Fibroblast of skin of right quadriceps (primary cell): Measurements from ENCODE around the gene STMP1.
"Not testable (repeated sequence)": the region's sequence is repeated elsewhere in the genome, so short reads cannot be mapped to it uniquely, and the experiment has no call there.

Experiments
- DNase-seq: peaks from one replicate; pipeline ENCODE4 v3.0.0-alpha.2; 2013

Gene STMP1

DNA sequence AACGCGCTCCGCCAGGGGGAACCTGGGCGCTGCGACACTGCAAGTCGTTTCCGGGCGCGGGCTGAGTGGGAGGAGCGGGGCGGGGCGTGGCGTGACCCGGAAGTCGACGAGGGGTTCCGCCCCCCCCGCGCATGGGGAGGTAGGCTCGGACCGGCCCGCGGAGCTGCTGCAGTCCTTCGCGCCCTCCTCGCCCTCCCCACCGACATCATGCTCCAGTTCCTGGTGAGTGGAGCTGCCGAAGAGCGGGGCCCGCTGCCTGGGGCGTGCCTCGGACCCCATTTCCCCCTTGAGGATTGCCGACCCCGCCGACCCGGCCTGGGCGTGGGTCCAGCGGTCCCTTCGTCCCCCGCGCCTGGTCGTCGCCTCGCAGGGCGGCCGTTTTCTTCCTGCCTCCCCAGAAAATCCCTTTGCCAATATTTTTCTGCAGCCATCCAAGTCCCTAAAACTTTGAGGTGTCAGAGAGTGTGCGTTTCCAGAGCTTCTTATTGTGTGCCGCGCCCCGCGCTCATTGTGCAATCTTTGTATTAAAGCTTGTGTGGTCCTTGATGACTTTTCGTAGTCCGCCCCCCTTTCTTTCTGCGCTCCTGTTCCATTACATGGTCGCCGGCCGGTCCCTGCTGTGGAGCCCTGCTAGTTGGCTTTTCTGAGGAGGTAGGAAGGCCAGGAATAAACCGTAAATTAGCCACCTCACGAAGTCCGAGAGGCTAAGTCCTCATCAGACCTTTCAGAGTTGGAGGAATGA is at the start of gene STMP1:
TSS of gene STMP1 (plus strand) at position 142 of the 742 bp plus-strand sequence.
- DNase-seq, result peak; percentile 95

DNA sequence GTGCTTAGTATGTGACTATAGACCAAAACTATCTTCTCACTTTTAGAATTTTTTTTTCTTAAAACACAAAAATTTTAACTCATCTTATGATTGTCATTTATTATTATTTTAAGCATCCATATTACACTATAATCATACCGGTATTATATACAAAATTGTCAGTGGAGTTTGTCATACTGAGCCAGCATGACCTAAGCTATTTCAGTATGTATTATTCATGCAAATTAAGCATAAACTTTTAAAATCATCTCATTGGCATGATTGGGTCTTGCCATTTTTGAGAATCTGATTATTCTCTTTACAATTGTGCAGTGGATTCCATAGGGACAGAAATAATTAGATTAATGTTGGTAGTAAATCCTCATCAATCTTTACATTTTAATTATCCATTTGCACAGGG is 46.2 kb upstream of the STMP1 start:
- DNase-seq, result no peak

DNA sequence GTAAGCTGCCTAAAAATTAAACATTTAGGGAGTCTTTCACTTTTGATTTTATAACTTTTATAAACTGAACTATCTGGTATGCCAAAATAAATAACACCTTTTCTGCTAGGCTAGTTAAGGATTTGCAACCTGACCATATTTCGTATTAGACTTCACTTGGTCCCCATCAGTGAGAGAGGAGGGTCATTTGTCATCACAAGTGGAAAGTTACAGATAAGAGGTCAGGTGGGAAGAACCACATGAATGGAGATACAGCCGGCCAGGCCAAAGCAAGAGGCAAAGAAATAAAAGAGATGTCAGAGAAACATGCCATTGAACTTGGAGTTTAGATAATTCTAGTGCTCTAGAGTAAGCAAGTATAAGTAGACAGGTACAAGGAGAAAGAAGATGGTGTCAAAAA is 44.5 kb upstream of the STMP1 start:
- no peak for DNase-seq

DNA sequence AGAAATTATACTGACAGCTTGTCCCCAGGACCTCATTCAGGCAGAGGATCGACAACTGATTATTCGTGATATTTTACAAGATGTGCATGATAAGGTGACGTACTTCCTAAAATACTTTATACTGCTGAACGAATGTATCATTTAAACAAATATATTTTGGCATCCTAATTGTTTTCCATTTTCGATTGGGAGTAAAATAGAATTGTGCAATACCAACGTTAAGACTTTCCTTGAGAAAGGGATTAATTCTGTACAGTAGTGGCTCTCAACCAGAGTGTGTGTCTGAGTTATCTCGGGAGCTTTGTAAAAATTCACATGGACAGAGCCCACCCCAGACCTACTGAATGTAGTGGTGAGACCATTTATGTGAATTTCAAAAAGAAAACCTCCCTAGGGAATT is 43.8 kb upstream of the STMP1 start:
- no peak for DNase-seq

DNA sequence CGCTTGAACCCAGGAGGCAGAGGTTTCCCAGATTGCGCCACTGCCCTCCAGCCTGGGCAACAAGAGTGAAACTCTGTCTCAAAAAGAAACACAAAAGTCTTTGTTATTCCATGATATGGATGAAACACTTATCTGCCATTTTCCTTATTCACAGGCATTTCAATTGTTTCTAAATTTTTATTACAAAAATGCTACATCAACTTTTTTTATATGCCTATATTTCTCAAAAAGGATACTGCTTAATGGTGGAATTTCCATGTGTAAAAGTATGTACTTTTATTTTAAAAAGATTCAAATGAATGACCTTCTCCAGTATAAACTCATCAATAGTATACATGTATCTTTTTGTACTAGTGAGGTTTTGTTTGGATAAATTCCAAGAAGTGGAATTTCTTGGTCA is 41.9 kb upstream of the STMP1 start:
- no peak for DNase-seq

DNA sequence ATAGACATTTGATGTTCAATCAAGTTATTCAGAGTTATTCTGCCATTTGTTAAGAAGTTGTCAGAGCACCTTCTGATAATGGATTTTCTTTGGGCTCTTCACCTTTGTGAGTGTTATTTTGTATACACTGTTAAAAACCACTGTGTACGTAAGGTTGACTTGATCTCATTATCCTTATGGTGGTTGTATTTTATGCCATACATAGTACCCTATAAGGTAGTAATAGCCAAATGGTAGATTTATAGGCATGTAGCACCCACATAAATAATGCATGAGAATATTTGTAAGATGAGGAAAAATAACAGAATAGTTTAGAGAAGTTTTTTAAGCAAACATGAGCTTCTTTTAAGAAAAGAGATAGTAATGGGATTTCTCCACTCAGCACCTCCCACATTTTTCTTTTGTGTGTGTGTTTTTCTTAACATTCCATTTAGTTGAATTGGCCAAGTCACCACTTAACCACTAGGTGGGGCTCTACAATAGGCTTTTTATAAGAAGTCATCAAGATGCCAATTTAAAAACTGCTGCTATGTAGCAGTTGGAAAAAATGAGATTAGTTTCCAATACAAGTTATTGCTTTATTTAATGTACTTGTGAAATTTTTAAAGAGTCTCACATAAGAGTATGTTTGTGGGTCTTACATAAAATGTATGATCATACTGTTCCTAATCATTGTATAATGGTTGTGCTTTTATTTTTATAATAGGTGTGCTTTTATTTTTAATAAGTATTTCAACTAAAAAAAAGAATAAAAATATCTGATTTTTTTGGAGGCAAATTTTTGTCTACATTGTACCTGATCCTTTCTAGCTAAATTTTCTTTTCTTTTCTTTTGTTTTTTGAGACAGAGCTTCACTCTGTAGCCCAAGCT is 41.1 kb upstream of the STMP1 start:
- peak; percentile 85 for DNase-seq

DNA sequence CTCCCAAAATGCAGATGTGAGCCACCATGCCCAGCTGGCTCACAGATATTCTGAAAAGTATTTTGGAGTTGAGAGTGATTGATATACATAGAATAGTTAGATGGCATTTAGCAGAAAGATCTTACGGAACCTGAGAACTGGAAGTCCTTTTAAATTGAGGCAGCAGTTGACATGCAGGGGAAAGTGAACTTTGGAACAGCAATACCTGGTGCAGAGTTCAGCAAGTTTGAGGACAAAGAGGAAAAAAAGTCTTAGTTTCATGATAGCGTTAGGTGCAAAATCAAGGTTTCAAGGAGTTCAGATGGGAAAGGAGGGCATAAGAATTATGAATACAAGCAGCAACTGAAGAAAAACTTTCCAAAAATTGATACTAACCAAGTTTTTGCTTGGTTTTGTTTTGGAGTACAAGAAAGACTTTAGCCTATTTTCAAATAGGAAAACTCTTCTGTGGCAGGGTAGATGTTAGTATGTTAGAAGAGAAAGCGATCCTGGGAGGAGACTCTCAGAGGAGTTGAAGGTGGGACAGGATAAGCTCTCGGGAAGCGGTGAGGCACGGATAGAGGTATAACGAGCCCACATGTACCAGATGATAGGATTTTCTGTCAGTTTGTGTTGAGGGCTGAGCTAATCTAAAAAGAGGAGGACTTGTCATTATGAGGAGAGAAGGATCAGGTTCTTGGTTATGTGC is 28.0 kb upstream of the STMP1 start:
- no peak for DNase-seq

DNA sequence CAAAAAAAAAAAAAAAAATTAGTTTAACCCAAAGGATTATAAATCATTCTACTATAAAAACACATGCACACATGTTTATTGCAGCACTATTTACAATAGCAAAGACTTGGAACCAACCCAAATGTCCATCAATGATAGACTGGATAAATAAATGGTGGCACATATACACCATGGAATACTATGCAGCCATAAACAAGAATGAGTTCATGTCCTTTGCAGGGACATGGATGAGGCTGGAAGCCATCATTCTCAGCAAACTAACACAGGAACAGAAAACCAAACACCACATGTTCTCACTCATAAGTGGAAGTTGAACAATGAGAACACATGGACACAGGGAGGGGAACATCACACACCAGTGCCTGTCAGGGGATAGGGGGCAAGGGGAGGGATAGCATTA is 22.6 kb upstream of the STMP1 start:
- not testable (repeated sequence) for DNase-seq

DNA sequence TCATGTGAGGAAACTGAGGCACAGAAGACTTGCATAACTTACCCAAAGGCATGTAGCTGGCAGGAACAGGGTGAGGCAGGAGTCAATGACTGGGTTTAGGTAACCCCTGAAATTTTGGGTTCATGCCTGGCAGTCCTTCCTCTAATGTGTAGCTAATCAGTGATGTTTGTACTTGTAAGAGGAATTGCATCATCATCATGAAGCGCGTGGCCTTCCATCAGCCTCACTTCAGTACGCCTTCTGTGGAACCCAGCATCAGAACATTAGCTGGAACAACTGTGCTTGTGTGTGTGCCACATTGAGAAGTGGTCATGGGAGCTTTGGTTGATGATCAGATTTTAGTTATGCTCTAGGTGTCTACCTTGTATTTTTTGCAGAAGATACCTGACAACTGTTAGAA is 18.2 kb upstream of the STMP1 start:
- DNase-seq, result no peak

DNA sequence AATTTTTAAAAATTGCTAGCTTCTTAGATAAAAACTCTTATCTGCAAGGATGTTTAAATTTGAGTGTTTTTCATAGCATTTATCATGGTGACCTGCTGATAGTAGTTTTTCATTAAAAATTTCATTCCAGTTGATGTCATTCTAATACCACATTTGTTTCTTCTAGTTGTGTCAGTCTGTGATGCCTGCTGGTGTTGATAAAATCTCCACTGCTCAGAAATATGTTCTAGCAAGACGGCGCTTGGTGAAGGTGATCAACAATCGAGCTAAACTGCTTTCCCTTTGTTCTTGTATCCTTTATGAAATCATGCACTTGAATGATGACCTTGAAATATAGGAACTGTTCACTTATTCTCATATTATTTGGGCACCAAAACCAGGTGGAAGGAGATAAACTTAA is 17.6 kb upstream of the STMP1 start:
- DNase-seq, result no peak

DNA sequence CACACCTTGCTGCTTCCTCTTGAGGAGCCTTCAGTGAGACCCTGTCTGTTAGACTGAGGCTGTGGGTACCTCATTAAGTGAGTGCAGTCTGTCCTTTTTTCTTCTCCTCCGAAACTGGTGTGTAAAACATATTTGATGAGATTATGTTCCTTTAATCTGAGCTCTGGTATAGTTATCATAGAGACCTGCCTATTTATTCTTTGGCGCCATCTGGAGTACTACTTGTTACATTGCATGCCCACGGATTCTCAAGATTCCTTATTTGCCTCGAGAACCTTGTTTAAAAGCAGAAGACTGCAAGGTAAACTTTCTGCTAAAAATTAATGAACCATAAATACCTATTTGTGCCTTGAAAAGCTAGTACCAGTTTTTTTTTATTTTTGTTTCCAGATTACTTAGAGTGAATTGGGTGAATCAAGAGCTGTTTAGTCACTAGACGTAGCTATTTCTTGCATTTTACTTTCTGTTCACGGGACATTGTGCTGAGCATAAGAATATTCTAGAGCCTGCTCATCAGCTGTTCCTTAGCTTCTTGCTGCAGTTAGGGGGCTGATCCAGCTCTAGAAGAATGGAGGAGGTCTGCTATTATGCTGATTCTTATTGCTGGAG is 16.9 kb upstream of the STMP1 start:
- DNase-seq, result peak; percentile 38

DNA sequence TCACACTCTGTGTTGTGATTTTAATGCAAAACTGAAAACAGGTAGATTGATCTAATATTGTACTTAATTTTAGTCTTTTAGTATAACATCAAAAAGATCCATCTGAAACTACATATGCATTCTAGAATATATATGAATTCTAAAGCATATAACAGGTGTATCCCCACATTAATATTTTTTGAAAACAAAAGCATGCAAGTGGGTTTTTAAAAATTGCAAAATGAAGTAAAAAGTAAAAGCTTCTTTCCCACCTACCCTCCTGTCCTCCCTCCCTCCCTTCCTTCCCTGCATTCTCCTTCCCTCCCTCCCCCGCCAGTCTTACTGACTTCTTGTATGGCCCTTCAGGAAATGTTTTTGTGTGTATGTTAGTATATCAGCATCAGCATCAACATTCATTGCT is 14.6 kb upstream of the STMP1 start:
- no peak for DNase-seq

DNA sequence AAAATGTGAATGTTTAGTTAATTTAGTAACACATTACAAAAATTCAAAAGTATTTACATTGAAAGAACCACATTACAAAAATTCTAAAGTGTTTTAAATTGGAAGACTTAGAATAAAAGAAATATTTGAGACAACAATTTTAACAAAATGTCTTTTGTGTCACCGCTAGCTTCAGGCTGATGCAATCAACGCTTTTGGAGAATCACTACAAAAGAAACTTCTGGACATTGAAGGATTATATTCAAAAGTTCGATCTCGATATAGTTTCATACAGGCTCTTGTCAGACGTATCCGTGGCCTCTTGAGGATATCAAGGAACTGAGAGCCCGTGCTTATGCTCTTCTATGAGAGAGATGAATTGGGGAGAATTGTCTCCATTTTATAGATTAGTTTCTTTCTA is 14.1 kb upstream of the STMP1 start:
- DNase-seq, result no peak

DNA sequence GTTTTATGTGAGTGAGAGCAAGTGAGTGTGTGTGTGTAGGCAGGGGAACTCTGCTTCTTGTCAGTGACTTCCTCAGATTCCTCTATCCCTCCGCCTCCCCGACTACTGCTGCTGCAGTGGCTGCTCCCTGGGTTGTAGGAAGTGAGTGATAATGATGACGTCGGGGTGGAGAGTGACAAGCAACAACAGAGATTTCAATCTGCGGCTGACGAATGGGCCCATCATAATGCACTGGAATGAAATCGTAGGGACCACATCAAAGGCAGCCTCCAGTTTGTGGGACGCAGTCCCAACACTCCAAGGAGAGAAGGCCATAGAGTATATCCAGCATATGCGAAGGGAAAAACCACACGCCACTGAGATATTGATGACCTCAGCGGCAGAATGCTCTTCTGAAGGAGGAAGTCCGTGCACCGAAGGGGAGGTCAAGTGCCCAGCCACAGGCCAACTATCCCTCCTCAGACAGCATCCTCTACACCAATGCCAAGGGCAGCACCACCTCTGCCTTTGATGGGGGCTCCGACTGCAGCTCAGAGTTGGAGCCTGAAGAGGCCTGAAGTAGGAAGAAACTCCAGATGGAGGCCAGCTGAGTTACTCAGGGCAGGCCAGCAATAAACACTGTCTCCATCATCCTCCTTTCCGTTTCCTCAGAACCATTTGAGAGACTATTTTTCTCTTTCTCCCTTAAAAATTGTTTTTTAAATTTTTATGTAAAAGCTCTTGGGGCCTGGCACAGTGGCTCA is 11.3 kb upstream of the STMP1 start:
- peak; percentile 93 for DNase-seq

DNA sequence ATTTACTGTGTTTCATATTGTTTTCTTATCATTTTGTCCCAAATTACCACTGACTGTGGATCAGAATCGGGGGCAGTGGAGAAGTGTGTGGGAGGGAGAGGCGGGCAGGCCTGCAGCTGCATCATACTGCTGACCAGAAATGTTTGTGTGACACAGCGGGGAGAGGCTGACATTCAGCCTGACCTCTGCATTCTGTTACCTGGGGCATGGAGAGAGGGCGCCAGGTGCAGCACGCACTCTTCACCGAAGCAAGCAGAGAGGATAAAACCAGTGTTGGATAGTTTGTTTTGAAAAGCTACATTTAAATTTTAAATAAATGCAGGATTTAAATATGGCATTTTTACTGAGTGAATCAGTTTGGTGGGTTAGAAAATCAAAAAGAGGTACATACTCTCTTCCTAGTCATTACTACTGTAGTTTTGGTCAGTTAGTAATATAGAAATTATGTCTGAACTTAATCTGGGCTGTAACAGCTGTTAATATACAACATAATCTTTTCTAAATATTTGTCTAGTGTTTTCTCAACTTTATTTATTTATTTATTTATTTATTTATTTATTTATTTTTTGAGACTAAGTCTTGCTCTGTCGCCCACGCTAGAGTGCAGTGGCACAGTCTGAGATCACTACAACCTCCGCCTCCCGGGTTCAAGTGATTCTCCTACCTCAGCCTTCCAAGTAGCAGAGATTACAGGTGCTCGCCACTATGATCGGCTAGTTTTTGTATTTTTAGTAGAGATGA is 8.8 kb upstream of the STMP1 start:
- no peak for DNase-seq

DNA sequence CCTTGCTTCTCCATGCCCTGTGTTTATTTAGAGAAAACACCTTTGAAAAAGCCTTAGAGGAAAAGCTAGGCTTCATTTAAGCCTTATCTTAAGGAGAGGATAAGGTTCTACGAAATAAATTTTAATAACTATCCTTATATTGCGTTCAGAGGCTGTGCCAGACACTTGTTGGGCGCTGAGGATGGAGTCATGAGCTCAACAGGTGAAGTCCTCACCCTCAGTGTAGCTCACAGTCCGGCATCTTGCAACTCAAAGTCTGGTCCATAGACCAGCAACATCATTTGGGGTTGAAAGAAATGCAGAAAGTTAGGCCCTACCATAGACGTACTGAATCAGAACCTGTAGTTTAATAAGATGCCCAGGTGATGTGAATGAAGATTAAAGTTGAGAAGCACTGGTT is 3.8 kb upstream of the STMP1 start:
- no peak for DNase-seq

DNA sequence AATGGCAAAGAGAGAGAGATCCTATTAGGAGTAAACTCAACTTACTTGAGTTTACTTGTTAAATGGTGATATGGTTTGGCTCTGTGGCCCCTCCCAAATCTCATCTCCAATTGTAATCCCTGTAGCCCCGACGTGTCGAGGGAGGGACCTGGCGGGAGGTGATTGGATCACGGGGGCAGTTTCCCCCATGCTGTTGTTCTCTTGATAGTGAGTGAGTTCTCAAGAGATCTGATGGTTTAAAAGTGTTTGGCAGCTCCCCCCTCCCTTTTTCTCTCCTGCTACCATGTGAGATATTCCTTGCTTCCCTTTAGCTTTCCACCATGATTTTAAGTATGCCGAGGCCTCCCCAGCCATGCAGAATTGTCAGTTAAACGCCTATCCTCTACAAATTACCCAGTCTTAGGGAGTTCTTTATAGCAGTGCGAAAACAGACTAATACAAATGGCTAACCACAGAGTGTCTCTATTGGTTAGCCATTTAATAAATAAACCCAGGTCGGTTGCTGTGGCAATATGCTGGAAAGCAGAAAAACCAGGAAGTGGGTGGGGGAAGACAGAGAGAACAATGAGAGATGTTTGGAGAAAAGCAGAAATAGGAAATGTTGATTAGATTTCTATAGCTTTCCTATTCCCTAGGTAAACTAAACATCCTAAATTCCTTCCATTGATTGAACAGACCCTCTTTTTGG is 3.0 kb upstream of the STMP1 start:
- DNase-seq, result no peak

DNA sequence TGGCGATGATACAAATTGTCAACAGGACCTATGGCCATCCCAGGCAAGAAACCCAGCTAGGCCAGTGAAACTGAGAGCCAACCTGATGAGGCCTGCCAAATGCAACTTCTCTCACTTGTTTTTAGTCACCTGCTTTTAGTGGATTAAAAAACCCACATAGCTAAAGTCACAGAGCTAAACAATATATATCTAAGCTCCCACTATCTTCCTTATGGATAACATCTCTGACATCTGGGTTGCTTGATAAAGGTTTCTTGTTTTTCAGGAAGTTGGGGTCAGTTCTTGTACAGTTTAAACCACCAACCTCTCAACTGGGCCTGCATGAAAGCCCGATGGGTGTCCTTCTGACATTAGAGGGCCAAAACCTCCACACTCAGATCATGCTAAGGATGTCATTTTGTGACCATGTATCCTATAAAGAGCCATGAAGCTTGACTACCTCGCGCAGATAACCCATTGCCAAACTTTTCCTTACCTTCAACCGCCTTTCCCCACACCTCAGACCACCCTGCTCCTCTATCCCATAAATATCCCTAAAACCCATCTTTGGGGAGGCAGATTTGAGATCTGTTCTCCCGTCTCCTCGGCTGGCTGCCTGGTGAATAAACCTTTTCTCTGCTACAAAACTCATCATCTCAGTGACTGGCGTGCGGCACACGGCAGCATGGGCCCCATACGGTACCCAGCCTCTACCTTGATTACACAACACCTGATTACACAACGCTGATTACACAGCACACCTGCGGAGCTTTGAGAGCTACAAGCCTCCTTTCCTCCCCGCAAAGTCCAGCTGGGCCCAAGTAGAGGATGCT is 797 bp upstream of the STMP1 start:
- no peak for DNase-seq

DNA sequence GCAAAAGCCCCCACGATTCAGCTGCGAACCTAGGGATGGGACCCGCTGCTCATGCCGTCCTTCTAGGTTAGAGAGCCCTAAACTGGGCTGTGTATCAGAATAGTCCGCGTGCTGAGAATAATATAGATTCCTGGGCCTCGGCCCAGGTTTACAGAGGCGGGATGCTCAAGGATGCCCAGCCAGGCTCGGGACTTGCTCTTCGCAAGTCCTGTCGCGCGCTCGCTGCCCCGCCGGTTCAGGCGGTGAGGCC is 266 bp upstream of the STMP1 start:
- no peak for DNase-seq

DNA sequence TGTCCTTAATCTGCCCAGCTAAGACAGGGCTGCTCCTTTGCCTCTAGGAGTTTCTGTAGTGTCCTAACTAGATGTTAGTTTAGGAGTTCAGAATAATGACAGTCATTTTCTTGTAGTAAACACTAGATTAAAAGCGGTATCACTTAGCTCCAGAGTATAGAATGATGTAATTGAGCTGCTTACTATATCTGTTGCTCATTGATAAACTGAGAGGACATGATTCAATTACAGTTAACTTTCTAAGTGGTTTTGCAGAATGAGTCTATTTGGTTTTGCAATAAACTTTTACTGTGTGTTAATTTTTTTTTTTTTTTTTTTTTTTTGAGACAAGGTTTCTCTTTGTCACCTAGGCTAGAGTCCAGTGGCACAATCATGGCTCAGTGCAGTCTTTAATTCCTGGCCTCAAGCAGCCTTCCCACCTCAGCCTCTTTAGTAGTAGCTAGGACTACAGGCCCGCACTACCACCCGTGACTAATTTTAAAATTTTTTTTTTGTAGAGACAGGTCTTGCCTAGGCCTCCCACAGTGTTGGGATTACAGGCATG is 1.8 kb downstream of the STMP1 start:
- DNase-seq, result peak; percentile 45
